GM18511 (cell line): ENCODE data around the gene HAVCR2.
A peak's percentile ranks its signal among the peaks of the same experiment; 100 is the strongest.
"Not testable (repeated sequence)": the region's sequence is repeated elsewhere in the genome, so short reads cannot be mapped to it uniquely, and the experiment has no call there.

Experiments
- ATAC-seq: cut with Tn5 transposase; IDR thresholded peaks from one replicate; pipeline ENCODE4 v1.9.1; 2021; ENCODE audit warnings: mild to moderate bottlenecking, moderate library complexity; ENCODE audit not compliant: unreplicated experiment

Gene HAVCR2

GRCh38 chr5:157047898-157048297 lies 60.9 kb downstream of the HAVCR2 start:
- ATAC-seq: no peak

GRCh38 chr5:157047016-157047415 lies 61.8 kb downstream of the HAVCR2 start:
- ATAC-seq: not testable (repeated sequence)

- peak; percentile 36 for ATAC-seq
These were observed 62.8 kb downstream of the HAVCR2 start for GRCh38 chr5:157046041-157046440.

GRCh38 chr5:157045601-157046000 lies 63.2 kb downstream of the HAVCR2 start:
- no peak for ATAC-seq

GRCh38 chr5:157038568-157039187 lies 70.2 kb downstream of the HAVCR2 start:
- ATAC-seq: peak; percentile 71
